ENCODE measurements around the gene NUP107. TPM values are rescaled to one million over a fixed set of nuclear protein-coding genes. Genes with fewer than 3 reads are reported as not detected.

NUP107 gene
- total RNA-seq, 1 donor from 2014 or later, result 136 TPM

GRCh38 chr12:68791897-68792481, 105.2 kb downstream of the NUP107 start:
- no peak for DNase-seq (ENCODE audit: low read depth, low spot score)
- Mint-ChIP-seq H3K36me3 (ENCODE audit: low read depth) (no peaks in the 10 kb centered on the region), H3K4me3 (no peak overlapping the region), H3K4me1 (peaks cover 7% of the 10 kb centered on the region), H3K27me3 (ENCODE audit: low read depth) (no peaks in the 10 kb centered on the region), H3K9me3 (no peaks in the 10 kb centered on the region), H3K27ac (ENCODE audit: unreplicated experiment) (no peak overlapping the region)
- TF ChIP-seq, protein P1, sequence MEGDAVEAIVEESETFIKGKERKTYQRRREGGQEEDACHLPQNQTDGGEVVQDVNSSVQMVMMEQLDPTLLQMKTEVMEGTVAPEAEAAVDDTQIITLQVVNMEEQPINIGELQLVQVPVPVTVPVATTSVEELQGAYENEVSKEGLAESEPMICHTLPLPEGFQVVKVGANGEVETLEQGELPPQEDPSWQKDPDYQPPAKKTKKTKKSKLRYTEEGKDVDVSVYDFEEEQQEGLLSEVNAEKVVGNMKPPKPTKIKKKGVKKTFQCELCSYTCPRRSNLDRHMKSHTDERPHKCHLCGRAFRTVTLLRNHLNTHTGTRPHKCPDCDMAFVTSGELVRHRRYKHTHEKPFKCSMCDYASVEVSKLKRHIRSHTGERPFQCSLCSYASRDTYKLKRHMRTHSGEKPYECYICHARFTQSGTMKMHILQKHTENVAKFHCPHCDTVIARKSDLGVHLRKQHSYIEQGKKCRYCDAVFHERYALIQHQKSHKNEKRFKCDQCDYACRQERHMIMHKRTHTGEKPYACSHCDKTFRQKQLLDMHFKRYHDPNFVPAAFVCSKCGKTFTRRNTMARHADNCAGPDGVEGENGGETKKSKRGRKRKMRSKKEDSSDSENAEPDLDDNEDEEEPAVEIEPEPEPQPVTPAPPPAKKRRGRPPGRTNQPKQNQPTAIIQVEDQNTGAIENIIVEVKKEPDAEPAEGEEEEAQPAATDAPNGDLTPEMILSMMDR (conservative IDR thresholded peaks at IDR 0.05), result no peak

- TF ChIP-seq, protein P1 (conservative IDR thresholded peaks at IDR 0.05), result no peak
- DNase-seq (ENCODE audit: low read depth, low spot score), result no peak
- no peaks in the 10 kb centered on the region for H3K9me3 Mint-ChIP-seq
- H3K36me3 Mint-ChIP-seq (ENCODE audit: low read depth), result no peaks in the 10 kb centered on the region
- H3K4me3 Mint-ChIP-seq, result no peak overlapping the region
- no peaks in the 10 kb centered on the region for H3K4me1 Mint-ChIP-seq
- no peak overlapping the region for H3K27ac Mint-ChIP-seq (ENCODE audit: unreplicated experiment)
- H3K27me3 Mint-ChIP-seq (ENCODE audit: low read depth), result no peaks in the 10 kb centered on the region
Observed at GRCh38 chr12:68792952-68793351, 106.2 kb downstream of the NUP107 start.

DNA sequence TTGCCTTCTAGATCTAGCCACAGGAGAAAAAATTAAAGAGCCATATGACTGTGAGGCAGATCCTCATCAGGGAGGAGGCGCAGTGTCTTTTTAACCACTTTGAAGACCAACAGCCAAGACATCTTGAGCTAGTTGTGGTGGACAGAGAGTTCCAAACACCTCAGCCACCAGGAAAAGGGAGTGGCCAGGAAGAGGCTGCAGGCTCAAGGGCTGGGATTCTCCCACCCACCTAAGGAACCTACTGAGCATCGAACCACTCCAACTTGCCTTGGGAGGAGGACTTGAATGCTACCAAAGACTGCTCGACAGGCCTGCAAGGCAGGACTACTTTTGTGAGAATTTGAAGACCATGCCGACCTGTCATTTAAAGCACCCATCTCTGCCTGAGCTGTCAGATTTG, 106.7 kb downstream of the NUP107 start:
- Mint-ChIP-seq H3K9me3 (no peaks in the 10 kb centered on the region), H3K4me3 (no peak overlapping the region), H3K4me1 (no peaks in the 10 kb centered on the region), H3K36me3 (ENCODE audit: low read depth) (no peaks in the 10 kb centered on the region), H3K27me3 (ENCODE audit: low read depth) (no peaks in the 10 kb centered on the region), H3K27ac (ENCODE audit: unreplicated experiment) (no peak overlapping the region)
- TF ChIP-seq, protein P1 (conservative IDR thresholded peaks at IDR 0.05), result no peak
- DNase-seq (ENCODE audit: low read depth, low spot score), result no peak

DNA sequence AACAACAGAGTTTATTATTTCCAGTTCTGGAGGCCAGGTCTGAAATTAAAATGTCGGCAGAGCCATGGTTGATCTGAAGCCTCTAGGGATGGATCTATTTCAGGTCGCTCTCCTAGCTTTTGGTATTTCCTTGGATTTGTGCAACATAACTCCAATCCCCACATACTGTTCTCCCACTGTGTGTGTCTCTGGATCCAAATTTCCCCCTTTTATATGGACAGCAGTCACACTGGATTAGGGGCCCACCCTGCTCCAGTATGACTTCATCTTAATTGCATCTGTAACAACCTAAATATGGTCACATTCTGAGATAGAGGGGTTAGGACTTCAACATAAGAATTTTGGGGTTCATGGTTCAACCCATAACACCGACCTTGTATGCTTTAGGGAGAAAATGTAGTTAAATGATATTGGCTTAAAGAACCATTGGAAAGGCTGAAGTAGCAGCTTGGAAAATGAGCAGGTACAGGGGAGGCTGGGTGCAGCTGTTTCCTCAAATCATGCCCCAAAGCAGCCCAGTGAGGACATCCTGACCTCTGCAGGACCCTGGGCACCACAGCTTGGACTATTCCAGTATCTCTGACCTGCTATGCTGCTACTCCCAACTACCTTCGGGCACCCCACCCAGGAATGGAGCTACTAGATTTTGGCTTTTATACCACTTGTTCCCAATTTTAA, 107.3 kb downstream of the NUP107 start:
- TF ChIP-seq, protein P1 (conservative IDR thresholded peaks at IDR 0.05), result no peak
- H3K9me3 Mint-ChIP-seq, result no peaks in the 10 kb centered on the region
- H3K36me3 Mint-ChIP-seq (ENCODE audit: low read depth), result no peaks in the 10 kb centered on the region
- H3K27ac Mint-ChIP-seq (ENCODE audit: unreplicated experiment), result no peak overlapping the region
- no peak overlapping the region for H3K4me3 Mint-ChIP-seq
- no peaks in the 10 kb centered on the region for H3K27me3 Mint-ChIP-seq (ENCODE audit: low read depth)
- H3K4me1 Mint-ChIP-seq, result no peaks in the 10 kb centered on the region
- no peak for DNase-seq (ENCODE audit: low read depth, low spot score)

GRCh38 chr12:68794653-68795251, 108.0 kb downstream of the NUP107 start:
- TF ChIP-seq, protein P1 (conservative IDR thresholded peaks at IDR 0.05), result no peak
- Mint-ChIP-seq H3K4me1 (no peaks in the 10 kb centered on the region), H3K9me3 (no peaks in the 10 kb centered on the region), H3K27me3 (ENCODE audit: low read depth) (no peaks in the 10 kb centered on the region), H3K4me3 (no peak overlapping the region), H3K27ac (ENCODE audit: unreplicated experiment) (no peak overlapping the region), H3K36me3 (ENCODE audit: low read depth) (no peaks in the 10 kb centered on the region)
- no peak for DNase-seq (ENCODE audit: low read depth, low spot score)

Other genes with a start within 250 kb of the NUP107 start
- gene RAP1B, start 76.1 kb upstream of the NUP107 start, total RNA-seq, result 83.6 and 90.4 TPM in 2 replicates
- gene SLC35E3, start 59.2 kb downstream of the NUP107 start, total RNA-seq, result 15.1 and 16.1 TPM in 2 replicates
- 123 TPM in 2 replicates for gene MDM2, start 121.2 kb downstream of the NUP107 start, total RNA-seq
- not detected in 2 replicates for gene CPM, start 246.2 kb downstream of the NUP107 start, total RNA-seq

Data from neural crest cell (in vitro differentiated cells).